Stimulated activated CD8-positive, alpha-beta memory T cell treated with anti-CD3 and anti-CD28 coated beads, Interleukin-15, amount 100 ng/mL, for 4 hours (primary cell): ENCODE results near the gene KNL1.
"Not testable (repeated sequence)": the region's sequence is repeated elsewhere in the genome, so short reads cannot be mapped to it uniquely, and the experiment has no call there.

Source experiments
- DNase-seq, 2 donors: peaks; one replicate each; pipeline ENCODE4 v3.0.0-alpha.2; 2020; ENCODE audit warnings: low read depth in 2 of 2

KNL1 gene

DNA sequence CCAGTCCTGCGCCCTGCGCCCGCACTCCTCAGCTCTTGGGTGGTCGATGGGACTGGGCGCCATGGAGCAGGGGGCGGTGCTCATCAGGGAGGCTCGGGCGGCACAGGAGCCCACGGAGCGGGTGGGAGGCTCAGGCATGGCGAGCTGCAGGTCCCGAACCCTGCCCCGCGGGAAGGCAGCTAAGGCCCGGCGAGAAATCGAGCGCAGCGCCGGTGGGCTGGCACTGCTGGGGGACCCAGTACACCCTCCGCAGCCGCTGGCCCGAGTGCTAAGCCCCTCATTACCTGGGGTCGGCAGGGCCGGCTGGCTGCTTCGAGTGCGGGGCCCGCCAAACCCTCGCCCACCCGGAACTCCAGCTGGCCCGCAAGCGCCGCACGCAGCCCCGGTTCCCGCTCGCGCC is 82.9 kb downstream of the KNL1 start:
- not testable (repeated sequence) for DNase-seq

DNA sequence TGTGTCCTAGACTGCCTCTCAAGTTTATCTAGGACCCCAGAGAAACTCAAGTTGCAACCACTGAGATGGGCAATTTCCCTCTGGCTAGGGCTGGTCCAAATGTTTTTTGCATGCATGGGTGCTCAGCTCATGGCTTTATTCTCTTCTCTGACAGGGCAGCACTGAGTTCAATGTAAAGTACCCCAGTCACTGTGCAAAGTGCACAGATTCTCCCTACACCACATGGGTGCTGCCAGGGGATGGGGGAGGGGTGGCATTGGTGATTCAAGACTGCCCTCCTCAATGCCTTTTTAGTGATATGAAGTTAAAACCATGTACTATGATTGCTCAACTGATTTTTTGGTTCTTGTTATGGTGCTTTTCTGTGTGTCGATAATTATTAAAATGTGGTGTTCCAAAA is 86.1 kb downstream of the KNL1 start:
- no peak for DNase-seq

DNA sequence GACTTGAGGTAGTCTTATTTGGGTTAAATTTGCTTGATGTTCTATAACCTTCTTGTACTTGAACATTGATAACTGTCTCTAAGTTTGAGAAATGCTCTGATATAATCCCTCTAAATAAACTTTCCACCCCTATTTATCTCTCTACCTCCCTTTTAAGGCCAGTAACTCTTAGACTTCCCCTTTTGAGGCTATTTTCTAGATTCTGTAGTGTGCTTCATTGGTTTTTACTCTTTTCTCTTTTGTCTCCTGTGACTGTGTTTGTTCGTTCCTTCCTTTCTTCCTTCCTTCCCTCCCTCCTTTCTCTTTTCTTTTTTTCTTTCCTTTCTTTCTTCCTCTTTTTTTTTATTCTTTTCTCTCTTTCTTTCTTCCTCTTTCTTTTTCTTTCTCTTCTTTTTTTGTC is 86.9 kb downstream of the KNL1 start:
- not testable (repeated sequence) for DNase-seq

DNA sequence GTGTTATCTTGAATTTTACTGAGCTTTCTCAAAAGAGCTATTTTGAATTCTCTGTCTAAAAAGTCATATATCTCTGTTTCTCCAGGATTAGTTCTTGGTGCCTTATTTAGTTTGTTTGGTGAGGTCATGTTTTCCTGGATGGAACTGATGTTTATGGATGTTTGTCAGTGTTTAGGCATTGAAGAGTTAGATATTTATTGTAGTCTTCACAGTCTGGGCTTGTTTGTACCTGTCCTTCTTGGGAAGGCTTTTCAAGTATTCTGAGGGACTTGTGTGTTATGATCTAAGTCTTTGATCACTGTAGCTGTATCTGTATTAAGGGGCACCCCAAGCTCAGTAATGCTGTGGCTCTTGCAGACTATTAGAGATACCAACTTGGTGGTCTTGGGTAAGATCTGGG is 90.3 kb downstream of the KNL1 start:
- no peak for DNase-seq

DNA sequence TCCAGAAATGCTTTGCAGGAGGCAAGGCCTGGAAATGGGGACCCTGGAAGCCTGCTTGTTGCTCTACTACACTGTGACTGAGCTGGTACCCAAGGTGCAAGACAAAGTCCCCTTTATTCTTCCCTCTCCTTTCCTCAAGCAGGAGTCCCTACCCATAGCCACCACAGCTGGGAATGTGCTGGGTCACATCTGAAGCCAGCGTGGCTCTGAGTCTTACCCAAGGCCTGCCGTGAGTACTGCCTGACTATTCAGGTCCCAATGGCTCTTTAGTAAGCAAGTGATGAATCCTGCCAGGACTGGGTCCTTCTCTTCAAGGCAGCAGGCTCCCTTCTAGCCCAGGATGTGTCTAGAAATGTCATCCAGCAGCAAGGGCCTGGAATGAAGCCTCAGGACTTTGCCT is 91.3 kb downstream of the KNL1 start:
- no peak for DNase-seq

DNA sequence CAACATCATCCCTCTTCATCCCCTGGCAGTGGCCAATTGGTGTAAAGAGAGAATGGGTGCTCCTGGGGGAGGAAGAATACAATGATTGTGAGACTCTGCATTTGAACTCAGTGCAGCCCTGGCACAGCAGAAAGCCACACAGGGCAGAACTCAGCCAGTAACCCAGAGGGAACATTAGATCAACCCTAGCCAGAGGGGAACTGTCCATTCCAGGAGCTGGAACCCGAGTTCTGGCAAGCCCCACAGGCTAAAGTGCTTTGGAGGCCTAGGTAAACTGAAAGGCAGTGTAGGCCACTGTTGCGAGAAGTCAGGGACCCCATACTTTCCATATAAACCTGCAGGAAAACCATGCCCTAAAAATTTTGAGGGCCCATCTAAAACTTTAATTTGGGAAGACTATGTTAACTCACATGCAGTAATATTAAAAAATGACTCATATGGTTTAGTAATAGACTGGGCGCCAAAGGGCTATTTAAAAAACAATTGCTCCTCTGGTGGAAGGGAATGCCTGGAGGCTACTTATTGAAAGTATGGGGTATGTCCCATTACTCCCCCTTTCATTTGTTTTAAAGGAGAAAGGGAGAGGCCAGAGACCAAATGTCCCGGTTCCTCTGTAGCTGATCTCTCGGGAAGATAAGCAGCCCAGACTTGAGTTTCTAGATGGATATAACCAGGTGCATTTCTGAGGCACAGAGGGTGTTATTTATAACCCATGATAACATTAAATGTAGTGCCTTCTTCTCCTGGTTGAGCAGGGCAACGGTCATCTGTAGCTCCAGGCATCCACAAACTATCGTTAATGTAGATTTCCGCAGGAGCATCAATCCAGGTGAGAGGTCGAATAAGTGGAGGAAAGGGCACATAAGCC is 95.1 kb downstream of the KNL1 start:
- no peak for DNase-seq

DNA sequence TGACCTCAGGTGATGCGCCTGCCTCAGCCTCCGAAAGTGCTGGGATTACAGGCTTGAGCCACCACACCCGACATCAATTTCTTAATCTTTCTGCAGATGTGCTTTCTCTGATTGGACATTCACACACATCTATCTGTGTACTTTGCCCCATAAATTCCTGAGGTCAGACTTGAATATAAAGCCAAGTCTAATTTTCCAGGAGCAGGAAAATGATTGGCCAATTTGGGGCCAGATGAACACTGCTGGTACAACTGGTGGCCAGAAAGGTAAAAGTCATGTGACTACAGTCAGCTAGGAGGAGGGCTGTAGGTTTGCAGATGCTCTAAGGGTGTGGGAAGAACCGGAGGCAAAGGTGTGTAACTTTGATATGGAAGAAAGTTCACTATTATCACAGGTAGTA is 97.7 kb downstream of the KNL1 start:
- no peak for DNase-seq

DNA sequence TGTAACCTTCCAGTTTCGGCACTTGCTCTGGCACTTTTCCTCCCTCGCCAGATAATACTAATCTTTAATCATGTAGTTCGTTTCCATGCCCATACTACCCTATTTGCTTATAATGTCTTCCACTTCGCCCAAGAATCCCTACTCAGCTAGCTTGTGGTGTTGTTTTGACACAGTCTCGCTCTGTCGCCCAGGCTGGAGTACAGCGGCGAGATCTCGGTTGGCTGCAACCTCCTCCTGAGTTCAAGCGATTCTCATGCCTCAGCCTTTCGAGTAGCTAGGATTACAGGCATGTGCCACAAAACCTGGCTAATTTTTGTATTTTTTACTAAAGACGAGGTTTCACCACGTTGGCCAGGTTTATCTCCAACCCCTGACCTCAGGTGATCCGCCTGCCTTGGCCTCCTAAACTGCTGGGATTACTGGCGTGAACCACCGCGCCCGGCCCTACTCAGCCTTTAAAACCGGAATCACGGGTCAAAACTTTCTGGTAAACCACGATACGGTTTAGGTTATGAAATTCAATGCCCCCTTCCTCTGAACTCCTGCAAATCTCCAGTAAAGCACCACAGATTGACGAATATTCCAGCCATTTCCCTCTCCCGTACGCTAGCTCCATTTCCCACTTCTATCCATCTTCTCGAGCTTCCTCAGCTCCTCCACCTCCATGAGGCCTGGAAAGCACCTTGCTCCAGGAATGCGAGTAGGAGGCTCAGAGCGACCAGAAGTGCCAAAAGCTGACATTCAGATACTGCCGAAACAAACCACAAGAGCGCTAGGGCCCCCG is 100.0 kb downstream of the KNL1 start:
- no peak for DNase-seq

DNA sequence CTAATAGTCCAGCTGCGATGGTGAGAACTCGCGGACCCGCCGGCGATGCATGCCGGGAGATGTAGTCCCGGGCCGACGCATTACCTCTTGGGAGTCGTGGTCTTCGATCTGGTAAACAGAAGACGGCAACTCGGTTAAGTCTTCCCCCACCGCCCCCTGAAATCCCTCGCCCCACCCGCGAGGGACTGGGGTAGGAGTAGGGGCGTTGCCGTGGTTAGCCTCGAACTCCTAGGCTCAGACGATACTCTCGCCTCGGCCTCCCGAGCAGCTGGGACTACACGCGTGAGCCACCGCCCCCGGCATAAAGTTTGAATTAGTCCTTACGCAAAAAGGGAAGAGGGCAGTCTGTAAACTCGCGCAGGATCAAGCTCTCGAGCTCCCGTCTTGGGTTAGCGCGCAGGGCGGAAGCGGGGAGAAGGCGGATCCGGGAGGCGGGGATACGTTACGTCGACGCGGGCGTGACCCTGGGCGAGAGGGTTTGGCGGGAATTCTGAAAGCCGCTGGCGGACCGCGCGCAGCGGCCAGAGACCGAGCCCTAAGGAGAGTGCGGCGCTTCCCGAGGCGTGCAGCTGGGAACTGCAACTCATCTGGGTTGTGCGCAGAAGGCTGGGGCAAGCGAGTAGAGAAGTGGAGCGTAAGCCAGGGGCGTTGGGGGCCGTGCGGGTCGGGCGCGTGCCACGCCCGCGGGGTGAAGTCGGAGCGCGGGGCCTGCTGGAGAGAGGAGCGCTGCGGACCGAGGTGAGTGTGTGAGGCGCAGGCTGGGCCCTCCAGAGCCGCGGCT is 100.8 kb downstream of the KNL1 start, which contains the start of gene RAD51:
Gene RAD51 (plus strand): TSS at position 487 of the 781 bp plus-strand sequence. CDS start 3,585 bp downstream, outside the sequence.
- DNase-seq: peak; percentile 77 to 85

DNA sequence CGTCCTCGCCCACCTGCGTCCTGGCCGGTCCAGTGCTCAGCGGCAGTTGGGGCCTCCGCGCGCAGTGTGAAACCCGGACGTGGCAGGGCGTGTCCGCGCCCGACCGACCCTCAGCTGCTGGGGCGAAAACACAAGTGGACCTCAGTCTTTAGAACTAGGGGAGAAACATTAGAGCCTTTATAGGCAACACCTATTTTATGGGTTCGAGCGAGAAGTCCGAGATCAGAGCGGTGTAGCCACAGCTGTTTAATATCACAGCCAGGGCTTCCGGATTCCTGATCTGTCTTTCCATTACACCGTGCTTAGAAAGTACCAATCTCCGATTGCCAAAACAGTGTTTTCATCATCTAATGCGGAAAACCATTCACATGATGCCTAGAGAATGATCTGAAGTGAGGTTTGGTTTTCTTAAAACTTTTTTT is 101.4 kb downstream of the KNL1 start:
- no peak for DNase-seq

DNA sequence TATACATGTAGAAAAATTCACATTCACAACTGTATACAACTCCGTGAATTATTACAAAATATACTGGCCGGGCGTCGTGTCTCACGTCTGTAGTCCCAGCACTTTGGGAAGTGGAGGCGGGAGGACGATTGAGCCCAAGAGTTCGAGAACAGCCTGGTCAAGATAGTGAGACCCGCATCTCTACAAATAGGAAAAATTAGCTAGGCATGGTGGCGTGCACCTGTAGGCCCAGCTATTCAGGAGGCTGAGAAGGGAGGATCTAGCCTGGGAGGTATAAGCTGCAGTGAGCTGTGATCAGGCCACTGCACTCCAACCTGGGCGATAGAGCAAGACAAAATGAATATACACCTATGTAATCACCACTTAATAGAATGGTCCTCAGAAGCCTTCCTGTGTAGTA is 102.2 kb downstream of the KNL1 start:
- no peak for DNase-seq

DNA sequence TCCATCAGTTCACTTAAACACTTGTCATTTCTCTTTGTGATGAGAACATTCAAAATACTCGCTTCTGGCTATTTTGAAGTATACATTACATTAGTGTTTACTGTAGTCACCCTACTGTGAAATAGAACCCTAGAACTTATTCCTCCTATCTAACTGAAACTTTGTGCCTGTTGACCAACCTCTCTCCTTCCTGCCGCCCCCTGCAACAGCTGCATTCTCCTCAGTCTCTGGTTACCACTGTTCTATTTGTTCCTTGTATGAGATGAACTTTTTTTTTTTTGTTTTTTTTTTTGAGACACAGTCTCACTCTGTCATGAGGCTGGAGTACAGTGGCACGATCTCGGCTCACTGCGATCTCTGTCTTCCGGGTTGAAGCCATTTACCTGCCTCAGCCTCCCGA is 103.9 kb downstream of the KNL1 start:
- no peak for DNase-seq

DNA sequence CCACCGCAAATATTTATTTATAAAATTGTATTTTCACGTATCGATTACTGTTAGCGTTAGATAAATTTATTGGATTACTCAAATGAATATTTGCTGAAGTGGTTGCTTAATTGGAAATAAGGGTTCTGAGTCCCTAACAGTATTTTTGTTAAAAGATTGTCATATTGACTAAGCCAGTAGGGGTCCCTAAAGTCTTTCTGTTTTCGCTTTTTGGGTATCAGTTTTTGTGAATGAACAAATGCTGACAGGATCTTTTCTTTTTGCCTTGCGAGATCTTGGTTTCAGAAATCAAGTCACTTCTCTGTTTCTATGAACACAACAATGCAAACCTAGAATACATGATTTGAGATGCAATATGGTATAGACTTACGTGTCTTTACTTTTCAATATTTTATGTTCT is 108.0 kb downstream of the KNL1 start:
- DNase-seq: no peak

DNA sequence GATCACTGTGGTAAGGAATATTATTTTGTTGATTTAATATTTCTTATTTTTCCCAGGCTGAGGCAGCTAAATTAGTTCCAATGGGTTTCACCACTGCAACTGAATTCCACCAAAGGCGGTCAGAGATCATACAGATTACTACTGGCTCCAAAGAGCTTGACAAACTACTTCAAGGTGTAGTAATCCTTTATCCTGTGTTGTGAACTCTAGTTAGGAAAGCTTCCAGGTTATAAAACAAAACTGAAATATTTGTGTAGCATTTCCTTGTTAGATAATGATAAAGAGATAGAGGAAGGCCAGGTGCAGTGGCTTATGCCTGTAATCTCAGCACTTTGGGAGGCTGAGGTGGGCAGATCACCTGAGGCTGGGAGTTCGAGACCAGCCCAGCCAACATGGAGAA is 112.1 kb downstream of the KNL1 start:
- no peak for DNase-seq
